Cardiac fibroblast (primary cell): ENCODE measurements around the gene USP47.

ENCODE experiments used
- DNase-seq, 2 donors: peaks; one replicate each; pipeline versions ENCODE4 v3.0.0 to v3.0.0-alpha.2; 2010; ENCODE audit warnings: low read depth in 2 of 2
- H3K4me3 ChIP-seq, 2 donors: replicated peaks in 1 of 2; 1 replicate in 1 of 2; 2 replicates in 1 of 2; pipeline ENCODE4 v1.5.1; 2011; ENCODE audit warnings: low read depth in 2 of 2, low read length in 2 of 2, mild to moderate bottlenecking in 2 of 2, moderate library complexity in 1 of 2
- TF ChIP-seq, protein P1 (sequence below): IDR thresholded peaks from one replicate; pipeline ENCODE4 v1.5.1; 2011; ENCODE audit warnings: low read depth, mild to moderate bottlenecking, low read length, inconsistent platforms

USP47 gene, protein sequence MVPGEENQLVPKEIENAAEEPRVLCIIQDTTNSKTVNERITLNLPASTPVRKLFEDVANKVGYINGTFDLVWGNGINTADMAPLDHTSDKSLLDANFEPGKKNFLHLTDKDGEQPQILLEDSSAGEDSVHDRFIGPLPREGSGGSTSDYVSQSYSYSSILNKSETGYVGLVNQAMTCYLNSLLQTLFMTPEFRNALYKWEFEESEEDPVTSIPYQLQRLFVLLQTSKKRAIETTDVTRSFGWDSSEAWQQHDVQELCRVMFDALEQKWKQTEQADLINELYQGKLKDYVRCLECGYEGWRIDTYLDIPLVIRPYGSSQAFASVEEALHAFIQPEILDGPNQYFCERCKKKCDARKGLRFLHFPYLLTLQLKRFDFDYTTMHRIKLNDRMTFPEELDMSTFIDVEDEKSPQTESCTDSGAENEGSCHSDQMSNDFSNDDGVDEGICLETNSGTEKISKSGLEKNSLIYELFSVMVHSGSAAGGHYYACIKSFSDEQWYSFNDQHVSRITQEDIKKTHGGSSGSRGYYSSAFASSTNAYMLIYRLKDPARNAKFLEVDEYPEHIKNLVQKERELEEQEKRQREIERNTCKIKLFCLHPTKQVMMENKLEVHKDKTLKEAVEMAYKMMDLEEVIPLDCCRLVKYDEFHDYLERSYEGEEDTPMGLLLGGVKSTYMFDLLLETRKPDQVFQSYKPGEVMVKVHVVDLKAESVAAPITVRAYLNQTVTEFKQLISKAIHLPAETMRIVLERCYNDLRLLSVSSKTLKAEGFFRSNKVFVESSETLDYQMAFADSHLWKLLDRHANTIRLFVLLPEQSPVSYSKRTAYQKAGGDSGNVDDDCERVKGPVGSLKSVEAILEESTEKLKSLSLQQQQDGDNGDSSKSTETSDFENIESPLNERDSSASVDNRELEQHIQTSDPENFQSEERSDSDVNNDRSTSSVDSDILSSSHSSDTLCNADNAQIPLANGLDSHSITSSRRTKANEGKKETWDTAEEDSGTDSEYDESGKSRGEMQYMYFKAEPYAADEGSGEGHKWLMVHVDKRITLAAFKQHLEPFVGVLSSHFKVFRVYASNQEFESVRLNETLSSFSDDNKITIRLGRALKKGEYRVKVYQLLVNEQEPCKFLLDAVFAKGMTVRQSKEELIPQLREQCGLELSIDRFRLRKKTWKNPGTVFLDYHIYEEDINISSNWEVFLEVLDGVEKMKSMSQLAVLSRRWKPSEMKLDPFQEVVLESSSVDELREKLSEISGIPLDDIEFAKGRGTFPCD (N-terminal part only)

DNA sequence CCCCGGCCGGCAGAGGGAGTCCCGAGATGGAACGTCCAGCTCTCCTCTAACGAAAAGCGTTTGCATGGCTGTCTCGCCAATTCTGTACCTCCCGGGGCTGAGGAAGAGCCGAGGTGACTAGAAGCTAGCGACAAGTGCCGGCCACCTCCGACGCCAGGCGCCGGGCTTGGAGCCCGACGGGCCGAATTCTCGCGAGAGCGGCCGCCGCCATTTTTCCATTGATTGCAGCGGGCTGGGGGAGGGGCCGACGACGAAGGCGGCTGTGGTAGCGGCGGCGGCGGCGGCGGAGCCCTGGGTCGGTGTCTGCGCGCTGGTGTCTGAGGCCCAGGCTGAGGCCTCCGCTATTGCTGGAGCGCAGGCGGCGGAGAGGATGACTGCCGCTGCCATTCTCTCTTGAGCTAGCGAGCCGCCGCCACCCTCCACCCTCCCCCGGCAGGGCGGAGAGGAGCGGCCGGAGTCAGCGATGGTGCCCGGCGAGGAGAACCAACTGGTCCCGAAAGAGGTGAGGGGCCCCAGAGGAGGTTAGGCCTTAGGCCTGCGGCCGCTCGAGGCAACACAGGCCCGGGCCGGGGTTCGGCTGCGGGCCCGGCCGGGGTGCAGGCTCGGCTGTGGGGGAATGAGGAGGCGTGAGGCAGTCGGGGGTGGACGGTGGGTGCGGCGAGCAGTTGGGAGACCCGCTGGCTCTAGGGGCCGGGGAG is at the start of gene USP47:
USP47 (plus strand) TSS at position 250 of the 698 bp plus-strand sequence; CDS start at position 464, 214 bp downstream.
- H3K4me3 ChIP-seq = peak within 1 kb of the TSS; percentile 78 to 84
- TF ChIP-seq, protein P1, sequence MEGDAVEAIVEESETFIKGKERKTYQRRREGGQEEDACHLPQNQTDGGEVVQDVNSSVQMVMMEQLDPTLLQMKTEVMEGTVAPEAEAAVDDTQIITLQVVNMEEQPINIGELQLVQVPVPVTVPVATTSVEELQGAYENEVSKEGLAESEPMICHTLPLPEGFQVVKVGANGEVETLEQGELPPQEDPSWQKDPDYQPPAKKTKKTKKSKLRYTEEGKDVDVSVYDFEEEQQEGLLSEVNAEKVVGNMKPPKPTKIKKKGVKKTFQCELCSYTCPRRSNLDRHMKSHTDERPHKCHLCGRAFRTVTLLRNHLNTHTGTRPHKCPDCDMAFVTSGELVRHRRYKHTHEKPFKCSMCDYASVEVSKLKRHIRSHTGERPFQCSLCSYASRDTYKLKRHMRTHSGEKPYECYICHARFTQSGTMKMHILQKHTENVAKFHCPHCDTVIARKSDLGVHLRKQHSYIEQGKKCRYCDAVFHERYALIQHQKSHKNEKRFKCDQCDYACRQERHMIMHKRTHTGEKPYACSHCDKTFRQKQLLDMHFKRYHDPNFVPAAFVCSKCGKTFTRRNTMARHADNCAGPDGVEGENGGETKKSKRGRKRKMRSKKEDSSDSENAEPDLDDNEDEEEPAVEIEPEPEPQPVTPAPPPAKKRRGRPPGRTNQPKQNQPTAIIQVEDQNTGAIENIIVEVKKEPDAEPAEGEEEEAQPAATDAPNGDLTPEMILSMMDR = peak; percentile 72
- DNase-seq = peak; percentile 87 to 88

DNA sequence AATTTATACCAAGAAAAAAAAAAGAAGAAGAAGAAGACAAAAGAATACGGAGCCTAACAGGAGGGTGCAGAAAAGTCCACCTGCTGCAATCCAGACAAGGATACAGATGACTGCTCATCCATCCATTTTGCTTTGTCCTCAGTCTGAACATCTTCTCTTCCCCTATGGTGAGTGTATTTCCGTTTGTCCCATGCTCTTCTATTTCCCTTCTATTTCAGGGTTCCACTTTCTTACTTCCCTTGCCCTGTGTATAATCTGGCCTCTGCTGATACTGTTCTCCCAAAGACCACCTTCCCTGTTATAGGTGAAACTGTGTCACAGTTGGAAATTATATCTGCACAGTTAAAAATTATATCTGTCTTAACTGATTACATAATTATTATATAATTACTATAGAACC is 48.7 kb upstream of the USP47 start:
- DNase-seq = no peak
- no peak overlapping the region for H3K4me3 ChIP-seq
- TF ChIP-seq, protein P1 = no peak

DNA sequence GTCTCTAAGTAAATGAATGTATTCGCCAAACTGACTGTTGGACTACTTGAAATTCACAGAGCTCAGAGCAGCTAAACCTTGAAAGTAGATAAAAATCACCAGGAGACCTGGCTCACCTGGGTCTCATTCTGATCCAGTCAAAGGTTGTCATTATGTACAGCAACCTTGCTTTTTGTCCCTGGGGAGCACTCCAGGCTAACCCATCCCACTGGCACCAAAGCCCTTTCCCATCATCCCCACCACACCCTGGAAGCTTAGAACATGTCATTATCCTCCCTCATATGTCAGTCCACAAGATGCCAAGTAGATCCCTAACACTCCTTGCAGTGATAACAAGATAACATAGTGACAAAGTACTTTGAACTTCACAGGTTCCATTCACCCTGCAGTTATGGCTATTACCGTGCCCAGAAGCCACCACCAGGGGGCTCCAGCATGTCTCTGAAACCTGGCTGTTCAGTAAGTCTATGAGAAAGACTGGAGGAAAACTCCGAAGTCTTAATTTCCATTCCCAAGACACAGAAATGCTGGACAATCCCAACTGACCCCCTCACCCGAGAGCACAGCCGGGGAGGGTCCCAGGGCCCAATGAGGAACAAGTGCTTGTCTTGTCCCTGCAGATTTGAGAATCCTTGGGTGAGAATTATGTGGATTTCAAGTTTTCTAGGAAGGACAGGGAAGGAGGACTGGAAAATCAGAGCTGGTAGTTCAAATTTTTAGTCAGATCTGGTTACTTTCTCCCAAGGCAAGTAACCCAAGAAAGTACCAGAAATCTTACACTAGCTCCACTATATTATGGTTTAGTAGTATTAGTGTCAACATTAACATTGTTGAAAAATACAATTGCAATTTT is 43.0 kb upstream of the USP47 start:
- TF ChIP-seq, protein P1 = peak; percentile 95

DNA sequence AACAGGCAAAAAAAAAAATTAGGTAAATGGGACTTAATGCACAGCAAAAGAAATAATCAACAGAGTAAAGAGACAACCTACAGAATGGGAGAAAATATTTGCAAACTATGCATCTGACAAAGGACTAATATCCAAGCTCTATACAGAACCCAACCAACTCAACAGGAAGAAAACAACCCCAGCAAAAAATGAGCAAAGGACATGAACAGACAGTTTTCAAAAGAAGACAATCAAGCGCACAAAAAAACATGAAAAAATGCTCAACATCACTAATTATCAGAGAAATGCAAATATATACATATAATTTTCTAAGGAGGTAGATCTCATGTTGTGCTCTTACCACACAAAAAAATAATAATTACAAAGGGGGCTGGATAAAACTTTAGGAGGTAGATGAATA is 36.5 kb upstream of the USP47 start:
- DNase-seq = no peak
- H3K4me3 ChIP-seq = no peak overlapping the region
- TF ChIP-seq, protein P1 = no peak

More for the DNA sequence above, 43.0 kb upstream of the USP47 start:
- no peak overlapping the region for H3K4me3 ChIP-seq
- DNase-seq = peak; percentile 83 to 85

DNA sequence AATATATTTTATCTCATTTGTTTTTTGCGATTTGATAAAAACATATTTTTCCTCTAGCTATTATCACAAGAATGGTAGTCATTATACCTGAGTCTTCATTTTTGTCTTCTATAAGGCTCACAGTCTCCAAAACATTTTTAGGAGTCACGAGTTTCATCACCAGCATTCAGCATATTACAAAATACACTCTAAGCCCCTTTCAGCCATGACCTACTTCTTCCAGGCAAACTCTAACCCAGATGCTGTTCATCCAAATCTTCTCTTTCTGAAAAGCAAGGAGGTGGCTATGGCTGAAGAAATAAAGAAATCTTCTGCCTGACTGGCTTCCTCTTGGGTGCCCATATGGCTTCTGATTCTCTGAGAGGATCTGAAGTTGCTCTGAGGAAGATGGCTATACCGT is 35.7 kb upstream of the USP47 start:
- no peak for DNase-seq
- TF ChIP-seq, protein P1 = no peak
- no peak overlapping the region for H3K4me3 ChIP-seq
